Activated T-cell treated with anti-CD3 and anti-CD28 coated beads, Interleukin-2, amount 50 U/mL, for 1 hour (primary cell): Measurements from ENCODE around the gene JPT2.
"Not testable (repeated sequence)": the region's sequence is repeated elsewhere in the genome, so short reads cannot be mapped to it uniquely, and the experiment has no call there.

Source experiments
- DNase-seq: peaks from one replicate; pipeline ENCODE4 v3.0.0-alpha.2; 2020

The JPT2 gene

DNA sequence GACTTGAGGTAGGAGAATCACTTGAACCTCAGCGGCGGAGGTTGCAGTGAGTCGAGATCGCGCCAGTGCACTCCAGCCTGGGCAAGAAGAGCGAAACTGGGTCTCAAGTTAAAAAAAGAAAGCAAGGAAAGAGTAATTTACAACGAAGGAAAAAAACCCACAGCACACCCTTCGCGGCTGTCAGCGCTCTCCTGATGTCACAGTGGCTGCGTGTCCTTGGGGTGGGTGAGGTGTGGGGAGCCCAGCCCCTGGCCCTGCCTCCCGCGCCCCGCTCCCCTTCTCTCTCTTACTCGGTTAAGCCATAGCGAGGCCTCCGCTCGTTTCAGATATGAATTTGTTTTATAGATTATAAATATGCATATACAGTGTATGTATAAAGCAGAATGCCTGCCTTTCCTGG is 740 bp upstream of the JPT2 start:
- DNase-seq, result no peak

GRCh38 chr16:1678500-1679098 is 520 bp downstream of the JPT2 start:
- peak; percentile 63 for DNase-seq

- no peak for DNase-seq
Observed at GRCh38 chr16:1680361-1680760, 2.3 kb downstream of the JPT2 start.

- no peak for DNase-seq
Observed at GRCh38 chr16:1681032-1681431, 3.0 kb downstream of the JPT2 start.

GRCh38 chr16:1687427-1688316 is 9.6 kb downstream of the JPT2 start:
- no peak for DNase-seq

- no peak for DNase-seq
Observed at GRCh38 chr16:1688807-1689560, 10.9 kb downstream of the JPT2 start.

GRCh38 chr16:1689853-1690252 is 11.8 kb downstream of the JPT2 start:
- DNase-seq, result no peak

DNA sequence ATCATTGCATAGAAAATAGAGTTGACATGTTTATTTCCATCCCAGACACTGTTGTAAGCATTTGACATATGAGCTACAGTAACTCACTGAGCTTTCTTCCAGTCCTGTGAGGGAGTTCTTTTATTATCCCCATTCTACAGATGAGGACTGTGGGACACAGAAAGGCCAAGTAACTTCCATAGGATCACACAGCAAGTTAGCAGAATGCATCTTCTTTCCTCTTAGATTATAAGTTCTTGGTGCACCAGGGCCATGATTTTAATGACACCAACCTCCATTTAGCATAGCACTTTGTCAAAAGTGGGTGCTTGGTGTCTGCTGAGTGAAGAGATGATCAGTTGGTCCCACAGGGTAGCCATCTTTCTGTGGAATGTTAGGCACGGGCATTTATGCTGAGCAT is 12.7 kb downstream of the JPT2 start:
- no peak for DNase-seq

DNA sequence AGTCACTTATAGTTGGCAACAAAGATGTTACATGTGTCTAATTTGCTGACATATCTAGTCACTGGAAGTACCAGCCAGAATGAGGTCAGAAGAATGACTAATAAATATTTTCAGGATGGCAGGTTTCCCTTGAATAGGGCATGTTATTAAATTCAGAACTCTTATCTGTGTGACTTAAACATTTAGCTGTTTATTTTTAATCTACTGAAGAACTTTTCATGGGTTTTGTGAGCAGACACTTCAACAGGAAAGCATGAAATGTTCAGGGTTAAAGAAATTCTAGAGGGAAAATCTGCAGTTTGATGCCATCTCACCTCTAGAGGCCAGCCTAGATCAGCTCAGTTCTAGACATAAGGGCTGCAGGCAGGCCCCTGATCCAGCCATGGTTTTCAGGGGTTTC is 13.2 kb downstream of the JPT2 start:
- no peak for DNase-seq

DNA sequence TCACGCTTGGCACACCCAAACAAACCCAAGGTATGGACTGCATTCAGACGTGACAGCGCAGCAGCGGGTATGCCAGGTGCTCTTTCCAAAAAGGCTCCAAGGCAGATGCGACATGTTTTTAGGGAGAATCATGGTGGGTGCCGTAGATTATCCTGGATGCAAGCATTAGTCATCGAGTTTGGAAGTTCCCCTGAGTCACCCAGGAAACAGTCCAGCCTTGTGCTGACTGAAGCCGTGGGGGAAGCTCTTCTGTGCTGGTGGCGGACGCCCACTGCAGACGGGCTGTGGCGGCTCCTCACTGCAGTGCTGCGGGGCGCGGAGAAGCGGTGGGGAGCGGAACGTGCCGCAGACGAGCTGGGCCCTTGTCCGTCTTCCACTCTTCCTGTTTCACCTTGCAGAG is 13.9 kb downstream of the JPT2 start:
- no peak for DNase-seq

DNA sequence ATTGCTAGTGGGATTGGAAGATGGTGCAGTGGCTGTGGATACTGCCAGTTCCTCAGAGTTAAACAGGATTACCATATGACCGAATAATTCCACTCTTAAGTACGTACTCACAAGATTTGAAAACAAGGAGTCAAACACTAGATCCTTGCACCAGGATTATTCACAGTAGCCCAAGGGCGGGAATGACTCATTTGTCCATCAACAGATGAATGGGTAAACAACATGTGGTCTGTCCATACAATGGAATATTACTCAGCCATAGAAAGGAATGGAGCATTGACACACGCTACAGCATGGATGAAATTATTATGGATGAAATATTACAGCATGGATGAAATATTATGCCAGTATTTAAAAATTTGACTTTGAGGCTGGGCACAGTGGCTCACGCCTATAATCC is 18.8 kb downstream of the JPT2 start:
- no peak for DNase-seq

- DNase-seq, result no peak
Observed at GRCh38 chr16:1698680-1699079, 20.6 kb downstream of the JPT2 start.

DNA sequence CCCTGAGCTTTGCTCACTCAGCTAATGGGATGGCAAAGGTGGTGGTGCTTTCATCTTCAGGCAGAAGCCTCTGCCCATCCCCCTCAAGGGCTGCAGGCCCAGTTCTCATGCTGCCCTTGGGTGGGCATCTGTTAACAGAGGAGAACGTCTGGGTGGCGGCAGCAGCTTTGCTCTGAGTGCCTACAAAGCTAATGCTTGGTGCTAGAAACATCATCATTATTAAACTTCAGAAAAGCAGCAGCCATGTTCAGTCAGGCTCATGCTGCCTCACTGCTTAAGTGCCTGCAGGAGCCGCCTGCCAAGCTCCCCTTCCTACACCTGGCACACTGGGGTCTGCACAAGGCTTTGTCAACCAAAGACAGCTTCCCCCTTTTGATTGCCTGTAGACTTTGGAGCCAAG is 22.2 kb downstream of the JPT2 start:
- DNase-seq, result no peak

DNA sequence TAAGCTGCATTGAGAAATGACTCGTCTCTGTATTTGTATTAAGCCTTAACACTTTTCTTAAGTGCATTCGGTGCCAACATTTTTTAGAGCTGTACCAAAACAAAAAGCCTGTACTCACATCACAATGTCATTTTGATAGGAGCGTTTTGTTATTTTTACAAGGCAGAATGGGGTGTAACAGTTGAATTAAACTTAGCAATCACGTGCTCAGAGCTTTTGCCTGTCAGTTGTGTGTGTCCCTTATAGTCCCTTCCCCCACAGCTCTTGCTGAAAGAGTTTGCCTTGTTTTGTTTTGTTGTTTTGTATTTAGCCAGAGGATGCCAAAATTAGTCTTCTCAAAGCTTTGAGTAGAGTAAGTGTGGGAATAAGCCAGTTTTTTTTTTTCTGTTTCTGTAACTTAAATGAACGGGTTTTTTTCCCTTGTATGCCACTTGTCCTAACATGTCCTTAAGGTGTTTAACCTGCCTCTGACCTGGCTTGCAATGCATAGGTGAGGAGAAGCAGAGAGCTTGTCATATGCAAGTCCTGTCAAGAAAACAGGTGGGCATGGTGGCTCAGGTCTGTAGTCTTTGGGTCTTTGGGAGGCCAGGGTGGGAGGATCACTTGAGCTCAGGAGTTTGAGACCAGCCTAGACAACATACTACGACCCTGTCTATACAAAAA is 23.3 kb downstream of the JPT2 start:
- no peak for DNase-seq

DNA sequence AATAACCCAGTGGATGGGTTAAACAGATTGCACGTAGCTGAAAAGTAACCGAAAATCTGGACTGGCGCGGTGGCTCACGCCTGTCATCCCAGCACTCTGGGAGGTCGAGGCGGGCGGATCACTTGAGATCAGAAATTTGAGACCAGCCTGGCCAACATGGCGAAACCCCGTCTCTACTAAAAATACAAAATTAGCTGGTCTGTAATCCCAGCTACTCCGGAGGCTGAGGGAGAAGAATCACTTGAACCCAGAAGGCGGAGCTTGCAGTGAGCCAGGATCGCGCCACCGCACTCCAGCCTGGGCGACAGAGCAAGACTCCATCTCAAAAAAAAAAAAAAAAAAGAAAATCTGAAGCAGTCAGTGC is 27.2 kb downstream of the JPT2 start:
- not testable (repeated sequence) for DNase-seq

GRCh38 chr16:1705688-1706385 is 27.8 kb downstream of the JPT2 start, which contains the start of gene MAPK8IP3:
Gene MAPK8IP3 (plus strand): TSS chr16:1706195. CDS start chr16:1706340, 145 bp downstream.
- DNase-seq, result peak; percentile 100

DNA sequence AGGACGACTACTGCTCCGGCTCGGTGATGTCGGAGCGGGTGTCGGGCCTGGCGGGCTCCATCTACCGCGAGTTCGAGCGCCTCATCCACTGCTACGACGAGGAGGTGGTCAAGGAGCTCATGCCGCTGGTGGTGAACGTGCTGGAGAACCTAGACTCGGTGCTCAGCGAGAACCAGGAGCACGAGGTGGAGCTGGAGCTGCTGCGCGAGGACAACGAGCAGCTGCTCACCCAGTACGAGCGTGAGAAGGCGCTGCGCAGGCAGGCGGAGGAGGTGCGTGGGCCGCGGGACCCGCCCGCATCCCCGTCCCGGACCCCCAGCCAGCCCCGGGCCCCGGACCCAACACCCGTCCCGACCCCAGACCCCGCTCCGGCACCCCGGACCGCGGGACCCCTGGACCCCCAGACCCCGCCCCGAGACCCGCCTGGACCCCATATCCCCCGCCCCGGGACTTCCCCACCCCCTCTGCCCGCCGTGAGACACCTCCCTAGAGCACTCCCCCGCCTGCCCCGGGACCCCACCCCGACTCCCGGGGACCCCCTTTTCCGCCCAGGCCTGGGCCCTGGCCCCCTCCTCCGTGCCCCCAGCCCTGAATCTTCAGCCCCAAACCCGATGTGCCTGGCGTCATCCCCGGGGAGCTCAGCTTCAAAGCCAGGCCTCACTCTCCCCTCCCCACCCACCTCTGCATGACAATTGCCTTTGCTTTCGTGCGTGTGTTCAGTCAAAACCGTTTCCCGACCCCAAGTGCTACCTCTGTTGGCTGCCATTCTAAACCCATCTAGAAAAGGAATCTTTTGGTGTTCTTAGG is 28.5 kb downstream of the JPT2 start:
- peak; percentile 51 for DNase-seq

GRCh38 chr16:1707193-1707790 is 29.2 kb downstream of the JPT2 start:
- peak; percentile 36 for DNase-seq

DNA sequence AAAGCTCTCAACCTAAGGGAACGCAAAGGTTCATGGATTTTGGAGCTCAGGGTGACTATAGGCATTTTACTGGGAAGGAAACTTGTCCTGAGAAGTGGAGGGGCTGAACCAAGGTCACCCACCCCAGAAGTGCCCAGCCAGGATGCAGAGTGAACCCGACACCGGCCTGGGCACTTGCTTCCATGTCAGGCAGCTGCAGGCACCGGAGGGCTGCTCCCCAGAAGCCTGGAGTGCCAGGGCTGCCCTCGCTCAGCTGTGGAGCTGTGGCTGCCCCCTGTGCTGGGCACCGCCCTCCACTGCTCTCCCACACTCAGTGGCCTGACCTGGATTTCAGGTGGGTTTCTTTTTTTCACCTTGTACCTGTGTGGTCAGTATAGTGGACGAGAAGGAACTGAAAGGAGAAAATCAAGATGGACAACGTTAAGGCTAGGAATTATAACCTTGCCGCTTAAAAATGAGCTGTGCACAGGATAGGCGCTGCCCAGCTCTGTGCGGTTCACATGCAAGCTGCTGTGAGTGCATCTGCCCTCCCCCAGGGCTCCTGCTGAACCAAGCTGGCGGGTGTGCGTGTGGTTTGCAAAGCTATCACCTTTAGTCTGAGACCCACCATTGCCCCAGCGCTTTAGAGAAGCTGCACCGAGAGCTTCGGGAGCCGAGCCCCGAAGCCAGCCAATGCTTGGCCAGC is 30.1 kb downstream of the JPT2 start:
- DNase-seq, result no peak

DNA sequence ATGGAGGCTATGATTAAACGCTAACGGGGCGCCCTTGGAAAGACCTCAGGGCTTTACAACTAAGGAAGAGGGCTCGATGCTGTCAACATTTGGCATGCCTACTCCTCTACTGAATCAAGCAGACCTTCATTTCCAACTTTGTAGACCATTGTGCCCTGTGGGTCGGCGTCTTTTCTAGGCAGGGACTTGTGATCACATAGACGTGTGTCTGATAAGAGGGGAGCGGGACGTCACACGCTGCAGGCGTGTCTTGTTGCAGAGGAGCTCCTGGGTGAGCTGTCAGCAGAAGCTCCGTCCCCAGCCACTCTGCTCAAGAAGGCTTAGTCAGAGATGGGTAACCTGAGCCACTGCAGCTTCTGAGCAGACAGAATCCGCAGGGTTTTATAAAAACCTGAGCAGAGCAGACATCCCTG is 30.7 kb downstream of the JPT2 start:
- no peak for DNase-seq

DNA sequence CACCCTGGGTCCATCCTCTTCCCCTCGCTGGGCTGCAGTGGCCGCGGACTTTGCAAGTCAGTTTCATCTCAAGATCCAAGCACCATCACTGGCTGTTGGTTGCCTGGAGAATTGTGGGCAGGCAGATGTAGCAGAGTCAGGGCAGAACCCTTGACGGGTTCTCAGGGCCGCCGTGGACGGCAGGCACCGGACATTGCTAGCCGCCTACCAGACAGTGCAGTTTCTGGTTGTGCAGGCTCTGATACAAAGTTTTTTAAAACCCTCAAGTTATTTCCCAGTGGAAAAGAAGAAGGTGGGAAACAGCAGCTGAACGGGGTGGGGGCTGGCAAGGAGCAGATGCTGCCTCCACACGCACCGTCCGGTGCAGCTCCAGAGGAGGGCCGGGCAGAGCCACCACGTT is 31.3 kb downstream of the JPT2 start:
- no peak for DNase-seq
